Fibroblast of peridontal ligament (primary cell): ENCODE data around the gene PNMA5.

Experiments used
- DNase-seq: peaks from one replicate; pipeline ENCODE4 v3.0.0-alpha.2; 2010; ENCODE audit errors: extremely low read depth

The PNMA5 gene

DNA sequence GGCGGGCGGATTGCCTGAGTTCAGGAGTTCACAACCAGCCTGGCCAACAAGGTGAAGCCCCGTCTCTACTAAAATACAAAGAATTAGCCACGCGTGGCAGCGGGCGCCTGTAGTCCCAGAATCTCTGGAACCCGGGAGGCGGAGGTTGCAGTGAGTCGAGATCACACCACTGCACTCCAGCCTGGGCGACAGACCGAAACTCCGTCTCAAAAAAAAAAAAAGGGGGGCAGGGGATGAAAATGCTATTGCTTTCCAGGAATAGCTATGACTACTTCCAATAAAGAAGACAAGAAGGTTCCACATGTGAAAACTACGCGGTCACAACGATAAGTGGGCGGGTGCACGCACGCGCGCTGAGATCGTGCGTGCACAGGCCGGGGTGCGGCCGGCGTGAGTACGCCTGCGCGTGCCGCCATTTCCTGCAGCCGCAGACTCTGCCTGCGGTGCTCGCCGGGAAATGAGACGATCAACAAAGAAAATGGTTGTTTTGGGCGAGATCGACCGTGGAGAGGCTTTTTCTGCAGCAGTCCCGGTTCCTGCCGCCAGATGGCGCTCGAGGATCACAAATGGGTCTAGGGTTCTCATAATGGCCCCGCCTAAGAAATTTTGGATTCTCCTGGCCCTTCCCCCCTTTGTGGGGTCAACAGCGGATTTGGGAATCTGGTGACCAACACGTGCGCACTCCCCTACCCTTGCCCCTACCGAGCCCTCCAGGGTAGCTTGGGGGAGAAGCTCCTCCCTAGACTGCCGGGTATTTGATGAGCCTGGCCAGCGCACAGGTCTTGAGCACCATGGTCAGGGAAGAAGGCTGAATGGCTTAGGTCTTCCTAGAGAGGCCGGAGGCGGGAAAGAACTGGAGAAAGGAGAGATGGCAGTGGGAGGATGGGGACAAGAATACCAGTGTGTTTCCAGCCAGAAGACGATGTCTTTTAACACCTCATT, 35.1 kb downstream of the PNMA5 start:
- peak; percentile 89 for DNase-seq

DNA sequence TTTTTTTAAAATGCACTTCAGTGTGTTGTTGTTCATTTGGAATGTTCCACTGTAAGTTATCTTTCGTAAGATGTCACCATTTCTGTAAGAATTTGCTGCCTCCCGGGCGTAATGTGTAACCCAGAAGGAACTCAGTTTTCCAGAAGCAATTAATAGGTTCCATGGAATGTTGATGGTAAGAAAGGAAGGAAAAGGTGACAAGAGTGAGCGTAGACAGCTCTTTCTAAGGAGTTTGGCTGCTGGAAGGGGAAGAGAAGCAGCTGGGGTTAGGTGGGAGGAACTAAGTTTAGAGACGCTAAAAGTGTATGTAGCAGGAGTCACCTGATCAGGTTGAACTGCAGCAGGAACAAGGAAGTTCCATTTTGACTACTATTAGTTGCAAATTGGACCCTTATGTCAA, 35.9 kb downstream of the PNMA5 start:
- DNase-seq, result no peak

GRCh38 chrX:152950786-152951185, 43.1 kb downstream of the PNMA5 start:
- DNase-seq, result no peak

- no peak for DNase-seq
Measured at GRCh38 chrX:152949114-152949513, 44.8 kb downstream of the PNMA5 start.

DNA sequence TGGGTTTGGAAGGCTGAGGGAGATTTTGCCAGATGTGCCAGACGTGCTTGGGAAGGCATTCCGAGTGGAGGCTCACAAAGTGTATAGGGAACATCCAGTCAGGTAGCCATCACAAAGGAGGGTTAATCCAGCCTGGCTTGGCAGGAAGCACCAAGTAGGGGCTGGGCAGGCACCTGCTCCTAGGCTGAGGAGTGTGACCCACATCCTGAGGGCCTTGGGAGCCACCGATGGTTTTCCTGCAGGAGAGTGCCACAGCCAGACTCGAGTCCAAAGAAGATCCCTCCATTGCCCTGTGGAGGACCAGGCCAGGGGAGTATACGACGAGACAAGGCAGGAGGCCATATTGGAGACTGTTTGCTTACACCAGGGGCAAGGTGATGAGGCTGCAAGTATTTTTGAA, 47.2 kb downstream of the PNMA5 start:
- DNase-seq, result no peak

DNA sequence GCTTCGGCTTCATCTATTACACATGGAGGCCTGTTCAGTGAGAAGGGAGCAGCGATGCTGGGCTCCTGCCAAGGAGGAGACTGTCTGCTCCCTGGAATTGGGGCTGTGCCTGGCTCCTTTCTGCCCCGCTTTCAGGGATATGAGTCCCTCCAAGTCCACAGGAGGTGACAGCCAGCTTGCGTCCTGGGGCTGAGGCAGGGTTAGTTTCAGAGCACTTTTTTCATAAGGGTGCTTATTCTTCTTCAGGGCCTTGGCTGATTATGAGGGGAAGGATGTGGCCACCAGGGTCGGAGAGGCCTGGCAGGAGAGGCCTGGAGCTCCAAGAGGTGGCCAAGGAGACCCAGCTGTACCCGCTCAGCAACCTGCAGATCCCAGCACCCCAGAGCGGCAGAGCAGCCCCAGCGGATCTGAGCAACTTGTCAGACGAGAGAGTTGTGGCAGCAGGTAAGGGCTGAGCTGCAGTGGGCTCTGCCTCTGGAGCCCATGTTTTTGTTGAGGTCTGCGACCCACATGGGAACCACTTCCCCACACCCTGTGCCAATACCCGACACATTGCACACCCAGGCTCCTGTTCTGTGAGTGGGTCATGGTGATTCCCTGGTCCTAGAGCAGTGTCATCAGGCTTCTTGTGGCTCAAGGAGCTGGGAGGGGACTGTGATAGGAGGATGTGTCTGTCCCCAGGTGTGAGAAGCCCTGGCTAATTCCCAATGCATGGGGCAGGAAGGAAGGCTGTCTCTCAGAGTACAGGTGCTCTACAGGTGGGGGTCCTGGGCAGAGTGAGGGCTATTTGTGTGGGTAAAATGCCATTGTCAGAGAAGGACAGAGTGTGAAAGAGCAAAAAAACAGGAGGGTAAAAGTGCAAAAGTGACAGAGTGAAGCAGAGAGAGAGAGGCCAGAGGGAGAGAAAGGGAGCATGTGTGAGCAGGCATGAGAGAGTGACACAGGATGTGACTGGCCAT, 48.6 kb downstream of the PNMA5 start:
- DNase-seq, result no peak

DNA sequence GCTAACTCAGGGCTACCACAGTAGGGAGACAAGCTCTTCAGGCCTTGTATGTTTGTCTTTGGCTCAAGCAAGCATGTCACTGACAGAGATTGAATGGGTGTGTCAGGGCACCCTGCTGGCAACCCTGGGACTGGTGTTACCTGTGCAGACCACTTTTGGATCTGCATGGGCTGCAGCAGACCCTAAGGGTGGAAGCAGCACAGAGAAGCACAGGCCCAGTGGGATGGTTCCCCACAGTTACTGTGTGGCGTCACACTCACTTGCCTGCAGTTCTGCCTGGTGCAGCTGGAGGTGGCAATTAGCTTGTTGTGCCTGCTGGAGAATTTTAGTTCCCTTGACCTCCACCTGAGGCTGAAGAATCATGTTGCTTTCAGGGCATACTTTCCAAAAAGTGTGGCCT, 50.1 kb downstream of the PNMA5 start:
- no peak for DNase-seq

GRCh38 chrX:152942077-152942442, 51.9 kb downstream of the PNMA5 start:
- DNase-seq, result peak; percentile 2

GRCh38 chrX:152941328-152942076, 52.4 kb downstream of the PNMA5 start:
- DNase-seq, result peak; percentile 86
